Astrocyte of the hippocampus (primary cell): ENCODE results near the gene MFNG.

Source experiments
- DNase-seq: peaks from one replicate; pipeline ENCODE4 v3.0.0; 2011; ENCODE audit warnings: low read depth, low spot score

The MFNG gene

GRCh38 chr22:37448516-37449127 is 37.6 kb downstream of the MFNG start:
- DNase-seq, result no peak

- DNase-seq, result no peak
Observed at GRCh38 chr22:37445501-37445900, 40.7 kb downstream of the MFNG start.

GRCh38 chr22:37443977-37444376 is 42.2 kb downstream of the MFNG start:
- DNase-seq, result no peak

GRCh38 chr22:37443086-37443485 is 43.1 kb downstream of the MFNG start:
- no peak for DNase-seq

GRCh38 chr22:37442537-37442936 is 43.6 kb downstream of the MFNG start:
- peak; percentile 38 for DNase-seq

- no peak for DNase-seq
Observed at GRCh38 chr22:37442135-37442534, 44.0 kb downstream of the MFNG start.

- DNase-seq, result no peak
Observed at GRCh38 chr22:37440875-37441274, 45.3 kb downstream of the MFNG start.

GRCh38 chr22:37439347-37439746 is 46.8 kb downstream of the MFNG start:
- no peak for DNase-seq

- DNase-seq, result no peak
Observed at GRCh38 chr22:37435970-37436603, 50.1 kb downstream of the MFNG start.

- peak; percentile 48 for DNase-seq
Observed at GRCh38 chr22:37433786-37434185, 52.4 kb downstream of the MFNG start.

GRCh38 chr22:37432708-37433054 is 53.5 kb downstream of the MFNG start:
- DNase-seq, result no peak

- peak; percentile 97 for DNase-seq
Observed at GRCh38 chr22:37431801-37432707, 54.1 kb downstream of the MFNG start.

GRCh38 chr22:37431366-37431765 is 54.8 kb downstream of the MFNG start:
- peak; percentile 65 for DNase-seq

GRCh38 chr22:37430941-37431340 is 55.2 kb downstream of the MFNG start:
- DNase-seq, result no peak

- peak; percentile 74 for DNase-seq
Observed at GRCh38 chr22:37428649-37429586, 57.3 kb downstream of the MFNG start.

- DNase-seq, result no peak
Observed at GRCh38 chr22:37427711-37428635, 58.2 kb downstream of the MFNG start.

GRCh38 chr22:37427135-37427710 is 59.0 kb downstream of the MFNG start, which contains the start of gene ELFN2:
ELFN2 (minus strand) TSS chr22:37427479; CDS start chr22:37375534, 51,945 bp downstream.
- peak; percentile 70 for DNase-seq

- DNase-seq, result no peak
Observed at GRCh38 chr22:37426706-37427134, 59.5 kb downstream of the MFNG start.

GRCh38 chr22:37425800-37426705 is 60.1 kb downstream of the MFNG start:
- peak; percentile 81 for DNase-seq
